Duodenal mucosa (tissue), 2 donors: ENCODE measurements around the gene CILP.
"Not testable (repeated sequence)": the region's sequence is repeated elsewhere in the genome, so short reads cannot be mapped to it uniquely, and the experiment has no call there.

ENCODE experiments used
- H3K27ac ChIP-seq: one replicate; pipeline ENCODE4 v1.7.0; 2013; ENCODE audit warnings: low read depth, low read length
- H3K27me3 ChIP-seq, 2 donors: one replicate each; pipeline ENCODE4 v1.7.0; 2013; ENCODE audit warnings: low read length in 2 of 2, control low read depth in 1 of 2; ENCODE audit not compliant: insufficient read depth in 2 of 2, control insufficient read depth in 1 of 2
- H3K36me3 ChIP-seq, 2 donors: one replicate each; pipeline ENCODE4 v1.7.0; 2013; ENCODE audit warnings: low read length in 2 of 2, control low read depth in 1 of 2; ENCODE audit not compliant: insufficient read depth in 2 of 2, control insufficient read depth in 1 of 2
- H3K4me1 ChIP-seq, 2 donors: one replicate each; pipeline ENCODE4 v1.7.0; 2013; ENCODE audit warnings: low read length in 2 of 2, control low read depth in 1 of 2; ENCODE audit not compliant: insufficient read depth in 2 of 2, control insufficient read depth in 1 of 2
- H3K4me3 ChIP-seq, 2 donors: one replicate each; pipeline ENCODE4 v1.7.0; 2013; ENCODE audit warnings: low read length in 2 of 2, low read depth in 1 of 2
- H3K9ac ChIP-seq, 2 donors: one replicate each; pipeline ENCODE4 v1.7.0; 2013; ENCODE audit warnings: low read length in 2 of 2, low read depth in 1 of 2
- H3K9me3 ChIP-seq, 2 donors: one replicate each; pipeline ENCODE4 v1.7.0; 2013; ENCODE audit warnings: low read length in 2 of 2, control low read depth in 1 of 2; ENCODE audit not compliant: control insufficient read depth in 1 of 2

The CILP gene

DNA sequence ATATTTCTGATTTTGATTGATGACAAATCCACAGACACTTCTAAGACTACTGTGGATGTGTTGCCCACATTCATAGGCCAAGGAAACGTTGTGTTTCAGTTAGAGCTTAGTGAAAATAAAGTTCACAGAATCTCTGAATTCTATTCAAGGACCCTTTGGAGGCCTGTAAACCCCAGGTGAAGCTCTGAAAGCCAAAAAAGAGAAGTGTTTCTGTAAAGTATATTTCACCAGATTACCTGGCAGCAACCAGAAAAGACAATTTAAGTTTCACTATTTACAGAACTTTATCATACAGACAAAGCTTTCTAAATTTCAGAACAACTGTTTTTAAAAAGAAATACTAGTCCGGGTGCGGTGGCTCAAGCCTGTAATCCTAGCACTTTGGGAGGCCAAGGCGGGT is 28.7 kb downstream of the CILP start:
- Histone ChIP-seq H3K27ac (no peak overlapping the region), H3K9me3 (no peaks in the 10 kb centered on the region), H3K36me3 (peaks cover 0 to 24% of the 10 kb centered on the region in 2 donors), H3K4me3 (no peak overlapping the region), H3K27me3 (no peaks in the 10 kb centered on the region), H3K4me1 (peaks cover 0 to 8% of the 10 kb centered on the region in 2 donors), H3K9ac (no peak overlapping the region)

DNA sequence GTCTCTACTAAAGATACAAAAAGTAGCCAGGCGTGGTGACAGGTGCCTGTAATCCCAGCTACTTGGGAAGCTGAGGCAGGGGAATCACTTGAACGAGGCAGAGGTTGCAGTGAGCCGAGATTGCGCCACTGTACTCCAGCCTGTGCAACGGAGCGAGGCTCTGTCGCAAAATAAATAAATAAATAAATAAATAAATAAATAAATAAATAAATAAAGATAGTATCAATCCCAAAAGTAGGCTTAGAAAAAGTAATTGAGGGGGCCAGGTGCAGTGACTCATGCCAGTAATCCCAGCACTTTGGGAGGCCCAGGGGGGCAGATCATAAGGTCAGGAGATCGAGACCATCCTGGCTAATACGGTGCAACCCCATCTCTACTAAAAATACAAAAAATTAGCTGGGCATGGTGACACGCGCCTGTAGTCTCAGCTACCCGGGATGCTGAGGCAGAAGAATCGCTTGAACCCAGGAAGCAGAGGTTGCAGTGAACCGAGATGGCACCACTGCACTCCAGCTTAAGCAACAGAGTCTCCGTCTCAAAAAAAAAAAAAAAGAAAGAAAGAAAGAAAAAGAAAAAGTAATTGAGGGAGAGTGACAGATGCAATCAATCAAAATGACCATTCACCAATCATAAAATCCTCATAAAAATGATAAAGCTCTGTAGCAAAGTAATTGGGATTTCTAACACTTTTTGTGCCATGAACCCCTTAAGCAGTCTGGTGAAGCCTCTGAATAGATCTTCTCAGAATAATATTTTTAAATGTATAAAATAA is 29.5 kb downstream of the CILP start:
- H3K27me3 ChIP-seq, H3K9me3 ChIP-seq, H3K4me3 ChIP-seq, H3K9ac ChIP-seq, H3K27ac ChIP-seq, H3K4me1 ChIP-seq: not testable (repeated sequence)
- peaks cover 0 to 32% of the 10 kb centered on the region in 2 donors for H3K36me3 ChIP-seq

DNA sequence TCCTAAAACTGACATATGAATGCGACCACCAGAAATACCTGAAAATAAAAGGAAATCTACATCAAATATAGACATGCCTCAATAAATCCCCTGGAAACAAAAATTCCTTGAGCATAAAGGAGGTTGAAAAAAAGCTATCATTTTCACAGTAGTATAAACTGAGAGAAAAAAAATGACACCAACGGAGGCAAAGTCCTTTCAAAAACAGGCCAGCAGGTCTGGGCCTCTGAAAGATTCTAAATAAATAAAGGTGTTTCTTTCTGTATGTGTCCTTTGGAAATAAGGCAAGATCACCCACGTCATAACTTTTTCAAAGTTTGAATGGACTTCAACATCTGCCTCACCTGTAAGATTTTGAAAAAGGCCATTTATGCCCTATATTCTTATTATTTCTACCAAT is 31.1 kb downstream of the CILP start:
- Histone ChIP-seq H3K36me3 (peaks cover 0 to 47% of the 10 kb centered on the region in 2 donors), H3K9me3 (no peaks in the 10 kb centered on the region), H3K4me3 (no peak overlapping the region), H3K9ac (no peak overlapping the region), H3K27me3 (no peaks in the 10 kb centered on the region), H3K27ac (no peak overlapping the region), H3K4me1 (peaks cover 0 to 4% of the 10 kb centered on the region in 2 donors)

DNA sequence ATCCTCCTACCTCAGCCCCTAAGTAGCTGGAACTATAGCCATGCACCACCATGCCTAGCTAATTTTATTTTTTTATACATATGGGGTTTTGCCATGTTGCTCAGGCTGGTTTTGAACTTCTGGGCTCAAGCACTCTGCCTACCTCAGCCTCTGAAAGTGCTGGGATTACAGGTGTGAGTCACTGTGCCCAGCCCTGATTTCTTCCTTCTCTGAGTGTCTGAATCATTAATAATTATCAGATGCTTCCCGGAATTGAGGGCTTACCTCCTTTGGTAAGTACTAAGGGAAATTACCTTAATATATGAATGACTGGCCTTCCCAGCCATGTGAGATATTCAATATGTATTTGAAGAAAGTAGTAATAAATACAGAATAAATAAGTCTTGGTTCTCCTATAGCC is 33.4 kb downstream of the CILP start:
- H3K36me3 ChIP-seq = peaks cover 3 to 49% of the 10 kb centered on the region in 2 donors
- peaks cover 0 to 4% of the 10 kb centered on the region in 2 donors for H3K4me1 ChIP-seq
- no peak overlapping the region for H3K9ac ChIP-seq
- H3K27ac ChIP-seq = no peak overlapping the region
- H3K9me3 ChIP-seq = no peaks in the 10 kb centered on the region
- no peak overlapping the region for H3K4me3 ChIP-seq
- H3K27me3 ChIP-seq = no peaks in the 10 kb centered on the region

DNA sequence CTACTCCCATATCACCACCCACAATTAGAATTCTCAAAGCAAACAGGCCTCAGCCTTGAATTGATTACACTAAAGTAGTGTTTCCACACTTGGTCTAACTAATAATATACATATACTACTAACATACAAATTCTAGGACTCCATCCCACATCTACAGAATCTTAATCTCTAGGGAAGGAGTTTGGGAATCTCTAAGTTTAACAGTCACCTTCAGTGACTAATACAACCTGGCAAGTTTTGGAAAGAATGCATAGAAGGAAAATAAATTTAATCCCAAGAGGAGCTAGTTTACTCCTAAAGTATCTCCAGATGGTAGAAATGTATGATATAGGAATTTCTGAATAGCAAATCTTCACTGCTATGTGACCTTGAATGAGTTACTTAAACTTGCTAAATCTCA is 35.2 kb downstream of the CILP start:
- H3K27ac ChIP-seq = no peak overlapping the region
- H3K36me3 ChIP-seq = peaks cover 14 to 52% of the 10 kb centered on the region in 2 donors
- no peaks in the 10 kb centered on the region for H3K27me3 ChIP-seq
- no peak overlapping the region for H3K9ac ChIP-seq
- H3K4me1 ChIP-seq = peaks cover 0 to 4% of the 10 kb centered on the region in 2 donors
- H3K4me3 ChIP-seq = no peak overlapping the region
- H3K9me3 ChIP-seq = no peaks in the 10 kb centered on the region

DNA sequence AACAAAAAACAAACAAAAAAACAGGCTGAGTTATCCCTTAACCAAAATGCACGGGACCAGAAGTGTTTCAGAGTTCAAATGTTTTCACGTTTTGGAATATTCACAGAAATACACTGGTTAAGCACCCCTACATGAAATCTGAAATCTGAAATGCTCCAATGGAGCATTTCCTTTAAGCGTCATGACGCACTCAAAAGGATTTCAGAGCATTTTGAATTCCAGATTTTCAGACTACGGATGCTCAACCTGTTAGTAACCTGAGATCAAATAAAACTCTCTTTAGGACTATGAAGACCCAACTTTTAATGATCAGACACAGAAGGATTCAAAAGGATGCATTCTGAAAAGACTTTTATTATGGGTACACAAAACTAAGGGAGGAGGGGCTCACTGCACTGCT is 35.8 kb downstream of the CILP start:
- peaks cover 14 to 52% of the 10 kb centered on the region in 2 donors for H3K36me3 ChIP-seq

DNA sequence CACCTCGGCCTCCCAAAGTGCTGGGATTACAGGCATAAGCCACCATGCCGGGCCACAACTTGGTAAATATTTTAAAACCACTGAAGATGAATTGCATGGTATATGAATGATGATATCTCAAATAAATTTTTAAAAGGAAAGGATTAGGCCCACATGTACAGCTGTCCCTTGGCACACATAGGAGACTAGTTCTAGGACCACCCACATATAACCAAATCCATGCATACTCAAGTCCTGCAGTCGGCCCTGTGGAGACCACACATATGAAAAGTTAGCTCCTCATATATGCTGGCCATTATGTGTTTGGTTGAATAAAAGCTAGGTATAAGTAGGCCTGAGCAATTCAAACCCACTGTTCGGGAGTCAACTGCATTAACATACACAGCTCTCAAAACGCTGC is 36.8 kb downstream of the CILP start:
- Histone ChIP-seq H3K27ac (no peak overlapping the region), H3K4me3 (no peak overlapping the region), H3K36me3 (peaks cover 14 to 52% of the 10 kb centered on the region in 2 donors), H3K4me1 (peaks cover 0 to 4% of the 10 kb centered on the region in 2 donors), H3K9ac (no peak overlapping the region), H3K27me3 (no peaks in the 10 kb centered on the region), H3K9me3 (no peaks in the 10 kb centered on the region)

More for the DNA sequence above, 35.8 kb downstream of the CILP start:
- no peak overlapping the region for H3K9ac ChIP-seq
- H3K27me3 ChIP-seq = no peaks in the 10 kb centered on the region
- H3K4me3 ChIP-seq = no peak overlapping the region
- no peaks in the 10 kb centered on the region for H3K9me3 ChIP-seq
- H3K4me1 ChIP-seq = peaks cover 0 to 4% of the 10 kb centered on the region in 2 donors
- H3K27ac ChIP-seq = no peak overlapping the region

DNA sequence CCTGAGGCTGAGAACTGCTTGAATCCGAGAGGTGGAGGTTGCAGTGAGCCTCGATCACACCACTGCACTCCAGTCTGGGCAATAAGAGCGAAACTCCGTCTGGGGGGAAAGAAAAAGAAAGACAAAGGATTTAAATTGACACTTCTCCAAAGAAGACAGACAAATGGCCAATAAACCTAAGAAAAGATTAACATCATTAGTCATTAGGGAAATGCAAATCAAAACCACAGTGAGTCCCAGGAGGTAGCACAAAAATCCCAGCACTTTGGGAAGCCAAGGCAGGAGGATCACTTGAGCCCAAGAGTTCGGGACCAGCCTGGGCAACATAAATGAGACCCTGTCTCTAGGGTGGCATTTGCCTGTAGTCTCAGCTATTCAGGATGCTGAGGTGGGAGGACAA is 38.7 kb downstream of the CILP start:
- H3K36me3 ChIP-seq = peaks cover 14 to 33% of the 10 kb centered on the region in 2 donors
- no peaks in the 10 kb centered on the region for H3K4me1 ChIP-seq
- no peak overlapping the region for H3K9ac ChIP-seq
- no peaks in the 10 kb centered on the region for H3K9me3 ChIP-seq
- no peak overlapping the region for H3K27ac ChIP-seq
- no peaks in the 10 kb centered on the region for H3K27me3 ChIP-seq
- no peak overlapping the region for H3K4me3 ChIP-seq

DNA sequence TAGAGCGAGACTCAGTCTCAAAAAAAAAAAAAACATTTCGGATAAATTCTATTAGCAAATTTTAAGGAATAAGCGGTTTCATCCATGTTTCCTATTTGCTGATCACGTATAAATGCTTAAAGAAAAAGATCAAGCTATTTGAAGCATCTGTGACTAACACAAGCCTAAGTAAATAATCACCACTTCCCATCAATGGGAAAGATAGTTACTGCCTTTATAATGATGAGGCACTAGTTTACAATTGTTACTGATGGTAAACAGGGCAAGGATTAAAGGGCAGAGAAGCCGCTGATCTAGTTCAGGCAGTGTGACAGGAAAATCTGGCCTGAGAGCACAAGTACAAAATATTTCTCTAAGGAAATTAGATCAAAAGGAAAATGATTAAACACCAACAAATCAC is 39.8 kb downstream of the CILP start:
- H3K27ac ChIP-seq = no peak overlapping the region
- no peaks in the 10 kb centered on the region for H3K4me1 ChIP-seq
- no peaks in the 10 kb centered on the region for H3K9me3 ChIP-seq
- no peak overlapping the region for H3K9ac ChIP-seq
- no peak overlapping the region for H3K4me3 ChIP-seq
- H3K27me3 ChIP-seq = no peaks in the 10 kb centered on the region
- peaks cover 14 to 30% of the 10 kb centered on the region in 2 donors for H3K36me3 ChIP-seq

DNA sequence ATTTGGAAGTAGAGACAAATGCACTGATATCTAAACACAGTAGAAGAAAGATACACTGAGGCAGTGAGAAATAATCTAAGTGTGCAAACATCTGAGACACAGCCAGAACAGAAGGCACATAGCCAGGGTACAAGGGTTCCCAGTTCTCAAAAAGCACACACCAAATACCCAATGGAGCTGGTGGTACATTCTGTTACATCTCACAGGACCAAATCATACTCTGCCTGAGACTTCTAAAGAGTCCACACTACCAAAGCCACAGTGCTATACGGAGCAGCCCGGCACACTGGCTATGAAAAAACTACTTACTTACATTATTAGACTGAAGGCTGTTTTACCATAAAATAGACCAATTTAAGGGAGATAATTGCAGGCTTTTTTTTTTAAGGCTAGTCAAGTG is 45.4 kb downstream of the CILP start:
- Histone ChIP-seq H3K27me3 (no peaks in the 10 kb centered on the region), H3K4me1 (no peaks in the 10 kb centered on the region), H3K4me3 (no peak overlapping the region), H3K36me3 (peaks cover 12 to 41% of the 10 kb centered on the region in 2 donors), H3K9me3 (no peaks in the 10 kb centered on the region), H3K27ac (no peak overlapping the region), H3K9ac (no peak overlapping the region)
